K562 (cell line): ENCODE data around the gene ZNF35.

Experiments
- EGR1 ChIP-seq: fragments of 450-650 bp; conservative IDR thresholded peaks from 2 replicates; pipeline ENCODE4 v1.6.1; 2017; ENCODE audit warnings: mild to moderate bottlenecking
- SMARCE1 ChIP-seq: fragments of 450-650 bp; IDR thresholded peaks from 2 replicates; pipeline ENCODE4 v1.7.1; 2016; ENCODE audit warnings: mild to moderate bottlenecking
- TOE1 ChIP-seq, 2 experiments: fragments of 450-650 bp in 1 of 2; sonication (generic) in 1 of 2; formaldehyde crosslinking in 1 of 2; IDR thresholded peaks; 2 replicates each; pipeline versions ENCODE4 v1.7.1 to v1.8.0; 2016 to 2022; ENCODE audit warnings: borderline replicate concordance in 2 of 2, mild to moderate bottlenecking in 2 of 2, antibody characterized with exemption in 1 of 2, inconsistent platforms in 1 of 2, low read depth in 1 of 2, missing genetic modification reagents in 1 of 2, moderate library complexity in 1 of 2
- TF ChIP-seq, protein P1 (sequence below): sonication (generic); formaldehyde crosslinking; IDR thresholded peaks from 2 replicates; pipeline ENCODE4 v1.9.0; 2022; ENCODE audit warnings: mild to moderate bottlenecking, missing genetic modification reagents

DNA sequence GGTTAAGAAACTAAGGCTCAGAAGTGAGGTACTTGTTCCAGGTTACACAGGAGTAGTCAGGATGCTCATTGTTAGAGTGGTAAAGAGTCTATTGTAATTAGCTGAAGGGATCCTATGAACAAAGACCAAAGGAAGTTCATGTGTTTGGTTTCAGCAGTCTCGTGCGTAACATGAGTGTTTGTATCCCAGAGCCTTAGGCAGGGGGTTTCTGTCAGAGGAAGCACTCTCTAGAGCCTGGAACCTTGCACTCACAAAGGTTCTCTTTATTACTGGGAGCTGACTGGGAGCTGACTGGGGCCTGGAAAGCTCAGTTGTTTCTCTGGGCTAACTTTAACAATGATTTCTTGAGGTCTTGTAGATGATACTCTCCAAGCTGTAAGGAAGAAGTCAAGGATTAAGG is 19.8 kb upstream of the ZNF35 start:
- no peak for TF ChIP-seq EGR1
- TF ChIP-seq SMARCE1: no peak
- TF ChIP-seq, protein P1, sequence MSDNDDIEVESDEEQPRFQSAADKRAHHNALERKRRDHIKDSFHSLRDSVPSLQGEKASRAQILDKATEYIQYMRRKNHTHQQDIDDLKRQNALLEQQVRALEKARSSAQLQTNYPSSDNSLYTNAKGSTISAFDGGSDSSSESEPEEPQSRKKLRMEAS (CRISPR knock-in tag): no peak
- TF ChIP-seq TOE1 (IDR thresholded peaks at IDR 0.05; ENCODE audit: borderline replicate concordance): no peak
- TF ChIP-seq TOE1 (CRISPR knock-in tag; IDR thresholded peaks at IDR 0.05; ENCODE audit: borderline replicate concordance, low read depth): no peak
